CD4-positive, alpha-beta T cell treated with Interleukin-6 at 100 ng/mL for 8 hours (primary cell): ENCODE measurements around the gene RALGPS2.

ENCODE experiments used
- DNase-seq: peaks from one replicate; pipeline ENCODE4 v3.0.0-alpha.2; 2020; ENCODE audit warnings: mixed read lengths, low spot score

Gene RALGPS2

DNA sequence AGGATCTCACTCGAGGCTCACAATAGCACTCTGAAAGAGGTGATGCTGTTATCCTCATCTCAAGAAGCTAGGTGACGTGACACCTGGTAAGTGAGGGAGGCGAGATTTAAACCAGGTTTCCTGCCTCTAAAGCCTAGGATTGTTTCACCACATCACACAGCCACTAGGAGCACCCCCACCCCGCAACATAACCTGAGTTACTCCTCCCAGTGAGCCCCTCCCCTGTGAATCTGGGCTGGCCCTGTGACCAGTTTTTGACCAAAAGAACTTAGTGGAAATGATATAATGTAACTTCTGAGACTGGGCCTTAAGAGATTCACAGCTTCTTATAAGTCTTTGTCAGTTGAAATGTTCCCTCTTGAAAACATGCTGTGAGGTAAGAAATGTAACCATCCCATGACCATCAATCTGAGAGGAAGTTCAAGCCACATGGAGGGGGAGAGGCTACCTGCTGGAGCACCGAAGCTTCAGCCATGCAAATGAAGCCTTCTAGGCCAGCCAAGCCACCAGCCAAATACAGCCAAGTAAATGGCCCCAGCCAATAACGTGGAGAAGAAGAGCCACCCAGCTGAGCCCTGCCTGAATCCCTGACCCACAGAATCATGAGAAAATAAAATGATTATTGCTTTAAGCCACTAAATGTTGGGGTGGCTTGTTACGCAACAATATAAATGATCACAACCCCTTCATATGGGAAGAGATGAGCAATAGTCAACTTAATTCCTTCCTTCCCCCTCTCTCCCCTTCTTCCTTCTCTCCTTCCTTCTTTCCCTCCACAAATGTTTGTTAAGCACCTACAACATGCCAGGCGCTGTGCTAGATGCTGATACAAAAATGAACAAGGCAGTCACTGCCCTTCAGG is 239.7 kb downstream of the RALGPS2 start:
- no peak for DNase-seq

DNA sequence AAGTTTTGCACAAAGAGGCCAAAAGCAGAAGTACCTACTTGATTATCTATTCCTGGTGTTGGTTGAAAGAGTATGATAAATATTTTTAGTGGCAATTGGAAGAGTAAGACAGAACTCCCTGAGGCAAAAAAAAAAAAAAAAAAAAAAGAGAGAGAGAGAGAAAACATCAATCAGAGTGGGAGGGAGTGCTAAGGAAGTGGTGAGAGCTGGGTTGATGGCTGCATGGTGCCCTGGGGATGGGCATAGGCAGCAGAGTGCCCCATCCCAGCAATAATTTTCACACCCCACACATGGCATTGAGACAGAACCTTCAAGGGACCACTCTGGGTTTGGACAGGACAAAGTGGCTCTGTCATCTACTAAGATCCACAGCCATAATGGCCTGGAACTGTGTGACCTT is 241.3 kb downstream of the RALGPS2 start:
- no peak for DNase-seq

DNA sequence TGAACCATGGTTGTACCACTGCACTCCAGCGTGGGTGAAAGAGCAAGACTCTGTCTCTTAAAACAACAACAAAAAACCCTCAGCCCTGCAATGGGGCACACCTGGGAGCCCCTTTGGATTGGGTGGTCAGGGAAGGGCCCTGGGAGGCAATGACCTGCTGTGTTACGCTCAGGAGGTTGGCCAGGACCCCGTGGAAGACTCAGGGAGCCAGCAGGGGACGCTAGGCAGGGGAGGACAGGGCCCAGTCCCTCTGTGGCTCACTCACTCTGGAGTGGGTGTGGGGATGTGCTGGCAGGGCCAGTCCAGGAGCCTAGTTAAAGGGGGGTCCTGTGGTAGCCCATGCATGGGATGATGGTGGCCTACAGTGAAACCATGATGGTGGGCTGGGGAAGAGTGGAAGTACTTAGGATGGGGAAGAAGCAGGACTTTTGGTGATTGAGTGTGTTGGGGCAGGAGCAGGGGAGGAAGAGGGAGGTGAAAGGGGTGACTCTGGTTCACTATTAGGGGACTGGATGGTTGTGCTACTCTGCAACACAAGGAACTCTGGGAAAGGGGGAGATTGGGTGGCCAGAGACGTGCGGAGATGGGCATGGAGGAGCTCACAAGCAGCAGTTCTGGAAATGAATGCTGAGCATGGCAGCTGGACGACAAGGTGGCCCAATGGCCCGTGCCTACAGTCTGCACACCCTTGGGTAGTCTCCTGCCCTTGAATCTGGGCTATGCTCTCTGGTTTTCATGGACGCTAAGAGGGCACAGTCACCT is 244.4 kb downstream of the RALGPS2 start:
- no peak for DNase-seq

DNA sequence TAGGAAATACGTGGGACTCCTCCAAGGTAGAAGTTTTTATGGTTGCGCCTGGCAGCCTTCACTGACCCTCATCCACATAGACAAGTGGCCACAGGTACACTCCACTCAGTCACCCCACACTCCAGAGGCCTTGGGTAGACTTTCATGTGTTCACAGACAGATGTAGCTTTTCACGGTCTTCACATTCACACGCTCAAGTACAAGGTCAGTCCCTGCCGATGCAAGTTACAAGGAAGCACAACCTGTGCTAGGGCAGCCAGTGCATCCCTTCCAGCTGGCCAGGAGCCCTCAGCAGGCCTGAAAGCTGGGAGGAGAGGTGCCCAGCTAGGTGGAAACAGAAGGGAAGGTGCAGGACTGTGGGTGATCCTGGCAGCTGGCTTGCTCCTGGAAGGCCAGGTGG is 245.1 kb downstream of the RALGPS2 start:
- DNase-seq = no peak
